Effector memory CD8-positive, alpha-beta T cell (primary cell): ENCODE measurements around the gene CCDC197.
A peak's percentile ranks its signal among the peaks of the same experiment; 100 is the strongest.

Source experiments
- ATAC-seq: fragments of 150-1000 bp; cut with Tn5 transposase; replicated peaks from 2 replicates; pipeline ENCODE4 v1.10.0; 2021; ENCODE audit warnings: mild to moderate bottlenecking, moderate library complexity
- DNase-seq, 3 experiments: peaks; one replicate each; pipeline ENCODE4 v3.0.0; 2021
- H3K27ac Mint-ChIP-seq, 2 donors: one replicate each; pipeline ENCODE4 v1.8.0; 2022; ENCODE audit warnings: mild to moderate bottlenecking in 2 of 2, mixed read lengths in 2 of 2, moderate library complexity in 2 of 2
- H3K27me3 Mint-ChIP-seq, 2 donors: one replicate each; pipeline ENCODE4 v1.8.0; 2022; ENCODE audit warnings: mixed read lengths in 2 of 2
- H3K36me3 Mint-ChIP-seq: one replicate; pipeline ENCODE4 v1.8.0; 2022; ENCODE audit warnings: mild to moderate bottlenecking, moderate library complexity, mixed read lengths; ENCODE audit not compliant: insufficient read depth
- H3K4me1 Mint-ChIP-seq, 2 donors: one replicate each; pipeline ENCODE4 v1.8.0; 2022; ENCODE audit warnings: low read depth in 2 of 2, mixed read lengths in 2 of 2
- H3K4me3 Mint-ChIP-seq, 2 donors: one replicate each; pipeline ENCODE4 v1.8.0; 2022; ENCODE audit warnings: mild to moderate bottlenecking in 2 of 2, mixed read lengths in 2 of 2, moderate library complexity in 2 of 2
- H3K9me3 Mint-ChIP-seq, 2 donors: one replicate each; pipeline ENCODE4 v1.8.0; 2022; ENCODE audit warnings: mixed read lengths in 2 of 2

CCDC197 gene

DNA sequence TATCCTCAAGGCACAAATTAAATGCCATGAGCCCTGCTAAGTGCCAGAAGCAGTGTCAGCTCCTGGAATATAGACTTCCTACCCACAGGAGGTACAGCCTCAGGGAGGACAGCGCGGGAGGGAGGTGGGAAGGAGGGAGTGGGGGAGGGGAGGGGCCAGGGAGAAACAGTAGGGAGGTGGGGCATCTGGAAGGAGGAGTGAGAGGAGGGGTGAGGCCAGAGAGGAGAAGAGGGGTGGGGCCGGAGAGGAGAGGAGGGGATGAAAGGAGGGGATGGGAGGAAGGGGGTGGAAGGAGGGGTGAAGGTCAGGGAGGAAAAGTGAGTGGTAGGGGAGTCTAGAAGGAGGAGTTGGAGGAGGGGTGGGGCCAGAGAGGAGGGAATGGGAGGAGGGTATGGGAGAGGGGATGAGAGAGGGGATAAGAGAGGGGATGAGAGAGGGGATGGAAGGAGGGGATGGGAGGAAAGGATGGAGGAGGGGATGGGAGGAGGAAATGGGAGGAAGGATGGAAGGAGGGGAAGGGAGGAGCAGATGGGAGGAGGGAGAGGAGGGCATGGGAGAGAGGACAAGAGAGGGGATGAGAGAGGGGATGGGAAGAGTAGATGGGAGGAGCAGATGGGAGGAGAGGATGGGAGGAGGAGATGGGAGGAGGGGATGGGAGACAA, 9.2 kb upstream of the CCDC197 start:
- H3K4me1 Mint-ChIP-seq: peaks cover 0 to 4% of the 10 kb centered on the region in 2 donors
- no peak for ATAC-seq
- H3K4me3 Mint-ChIP-seq: no peak overlapping the region

GRCh38 chr14:93989939-93990338, 7.2 kb upstream of the CCDC197 start:
- ATAC-seq (no peak), DNase-seq (no peak)
- Mint-ChIP-seq H3K27ac (no peak overlapping the region), H3K36me3 (peaks cover 3% of the 10 kb centered on the region), H3K27me3 (peaks cover 0 to 2% of the 10 kb centered on the region in 2 donors), H3K4me1 (no peaks in the 10 kb centered on the region), H3K4me3 (no peak overlapping the region), H3K9me3 (no peaks in the 10 kb centered on the region)

More for the DNA sequence above, 9.2 kb upstream of the CCDC197 start:
- no peak overlapping the region for H3K27ac Mint-ChIP-seq
- peaks cover 7% of the 10 kb centered on the region for H3K36me3 Mint-ChIP-seq
- peaks cover 0 to 8% of the 10 kb centered on the region in 2 donors for H3K27me3 Mint-ChIP-seq
- H3K9me3 Mint-ChIP-seq: no peaks in the 10 kb centered on the region
- no peak for DNase-seq

- peaks cover 3% of the 10 kb centered on the region for H3K36me3 Mint-ChIP-seq
- ATAC-seq (no peak), DNase-seq (no peak)
- no peaks in the 10 kb centered on the region for H3K4me1 Mint-ChIP-seq
- no peak overlapping the region for H3K4me3 Mint-ChIP-seq
- peaks cover 0 to 7% of the 10 kb centered on the region in 2 donors for H3K27me3 Mint-ChIP-seq
- no peak overlapping the region for H3K27ac Mint-ChIP-seq
- no peaks in the 10 kb centered on the region for H3K9me3 Mint-ChIP-seq
Observed at GRCh38 chr14:93991212-93991611, 5.9 kb upstream of the CCDC197 start.

- H3K4me3 Mint-ChIP-seq: no peak overlapping the region
- H3K27ac Mint-ChIP-seq: no peak overlapping the region
Observed at GRCh38 chr14:93991649-93992048, 5.5 kb upstream of the CCDC197 start.

DNA sequence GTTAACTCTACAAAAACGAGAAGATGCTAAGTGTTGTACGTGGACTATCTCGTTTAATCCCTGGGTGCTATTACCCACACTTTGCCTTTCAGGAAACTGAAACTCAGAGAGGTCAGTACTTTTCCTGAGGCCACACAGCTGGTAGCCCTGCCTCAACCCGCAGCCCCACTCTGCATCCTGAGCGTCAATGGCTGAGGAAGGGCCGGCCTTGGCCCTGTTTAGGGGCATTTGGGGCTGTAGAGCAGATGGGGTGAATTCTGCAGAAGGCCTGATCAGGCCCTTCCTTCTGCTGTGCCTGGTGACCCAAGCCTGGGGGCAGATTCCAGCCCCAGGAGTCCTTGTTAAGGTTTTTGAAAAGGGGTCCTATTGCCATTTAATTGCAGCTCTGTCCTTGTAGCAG, 3.7 kb upstream of the CCDC197 start:
- Mint-ChIP-seq H3K9me3 (no peaks in the 10 kb centered on the region), H3K27ac (peak overlapping the region in 1 of 2 donors; percentile 38), H3K27me3 (peaks cover 0 to 10% of the 10 kb centered on the region in 2 donors), H3K4me3 (no peak overlapping the region), H3K36me3 (peaks cover 3% of the 10 kb centered on the region), H3K4me1 (no peaks in the 10 kb centered on the region)
- DNase-seq: no peak
- no peak for ATAC-seq

More at GRCh38 chr14:93991649-93992048, 5.5 kb upstream of the CCDC197 start:
- Mint-ChIP-seq H3K4me1 (no peaks in the 10 kb centered on the region), H3K36me3 (peaks cover 3% of the 10 kb centered on the region), H3K27me3 (peaks cover 0 to 10% of the 10 kb centered on the region in 2 donors), H3K9me3 (no peaks in the 10 kb centered on the region)
- ATAC-seq (no peak), DNase-seq (no peak)

DNA sequence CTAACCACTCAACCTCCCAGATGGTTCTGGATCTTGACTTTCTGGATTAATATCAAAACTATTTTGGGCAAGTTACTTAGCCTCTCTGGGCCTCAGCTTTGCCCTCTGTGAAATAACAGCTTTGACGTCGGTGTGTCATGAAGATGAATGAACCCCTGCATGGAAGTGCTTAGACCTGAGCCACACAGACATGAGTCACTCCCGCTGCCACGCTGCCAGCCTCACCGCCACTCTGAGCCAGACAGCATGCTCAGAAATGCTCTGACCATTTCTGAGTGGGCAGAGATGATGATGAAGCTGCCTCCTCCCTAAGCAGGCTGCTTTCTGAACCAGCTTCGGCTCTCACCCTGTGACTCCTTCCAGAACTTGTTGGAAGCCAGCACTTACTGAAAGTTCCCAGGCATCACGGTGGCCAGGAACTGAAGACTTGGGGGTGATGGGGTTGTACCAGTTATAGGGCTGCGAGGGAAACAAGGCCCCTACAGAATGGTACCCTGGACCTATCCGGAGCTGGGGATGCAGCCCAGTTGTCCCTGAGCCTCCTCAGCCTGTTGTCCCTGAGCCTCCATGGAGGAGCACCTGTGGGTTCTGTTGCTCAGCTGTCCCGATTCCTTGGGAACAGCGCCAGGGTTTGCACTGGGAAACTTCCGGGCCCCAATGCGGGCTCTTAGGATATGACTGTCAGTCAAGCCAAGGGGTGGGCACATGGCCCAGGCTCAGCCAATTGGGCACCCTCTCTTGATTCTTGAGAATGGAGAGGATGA, 2.0 kb upstream of the CCDC197 start:
- no peak for ATAC-seq
- H3K27ac Mint-ChIP-seq: peak overlapping the region in 1 of 2 donors; percentile 32
- peaks cover 0 to 10% of the 10 kb centered on the region in 2 donors for H3K27me3 Mint-ChIP-seq

GRCh38 chr14:93996130-93996695, 888 bp upstream of the CCDC197 start:
- H3K9me3 Mint-ChIP-seq: no peaks in the 10 kb centered on the region
- H3K27ac Mint-ChIP-seq: peak overlapping the region in 1 of 2 donors; percentile 32
- no peaks in the 10 kb centered on the region for H3K4me1 Mint-ChIP-seq
- DNase-seq (no peak), ATAC-seq (no peak)
- no peak overlapping the region for H3K4me3 Mint-ChIP-seq
- H3K36me3 Mint-ChIP-seq: peaks cover 3% of the 10 kb centered on the region
- H3K27me3 Mint-ChIP-seq: peaks cover 0 to 11% of the 10 kb centered on the region in 2 donors

More for the DNA sequence above, 2.0 kb upstream of the CCDC197 start:
- no peak for DNase-seq
- no peaks in the 10 kb centered on the region for H3K4me1 Mint-ChIP-seq
- H3K36me3 Mint-ChIP-seq: peaks cover 3% of the 10 kb centered on the region
- no peaks in the 10 kb centered on the region for H3K9me3 Mint-ChIP-seq
- no peak overlapping the region for H3K4me3 Mint-ChIP-seq

- H3K27me3 Mint-ChIP-seq: peaks cover 0 to 26% of the 10 kb centered on the region in 2 donors
- H3K4me3 Mint-ChIP-seq: no peak overlapping the region
- H3K36me3 Mint-ChIP-seq: no peaks in the 10 kb centered on the region
- no peak for ATAC-seq
- peaks cover 6 to 10% of the 10 kb centered on the region in 2 donors for H3K4me1 Mint-ChIP-seq
- DNase-seq: no peak
- no peak overlapping the region for H3K27ac Mint-ChIP-seq
- no peaks in the 10 kb centered on the region for H3K9me3 Mint-ChIP-seq
Observed at GRCh38 chr14:93997916-93998870, 1.1 kb downstream of the CCDC197 start.

GRCh38 chr14:93998871-93999403, 1.8 kb downstream of the CCDC197 start:
- H3K4me3 Mint-ChIP-seq: no peak overlapping the region
- no peaks in the 10 kb centered on the region for H3K36me3 Mint-ChIP-seq
- peaks cover 6 to 10% of the 10 kb centered on the region in 2 donors for H3K4me1 Mint-ChIP-seq
- H3K27me3 Mint-ChIP-seq: peaks cover 0 to 33% of the 10 kb centered on the region in 2 donors
- no peak overlapping the region for H3K27ac Mint-ChIP-seq
- DNase-seq (no peak), ATAC-seq (no peak)
- no peaks in the 10 kb centered on the region for H3K9me3 Mint-ChIP-seq

DNA sequence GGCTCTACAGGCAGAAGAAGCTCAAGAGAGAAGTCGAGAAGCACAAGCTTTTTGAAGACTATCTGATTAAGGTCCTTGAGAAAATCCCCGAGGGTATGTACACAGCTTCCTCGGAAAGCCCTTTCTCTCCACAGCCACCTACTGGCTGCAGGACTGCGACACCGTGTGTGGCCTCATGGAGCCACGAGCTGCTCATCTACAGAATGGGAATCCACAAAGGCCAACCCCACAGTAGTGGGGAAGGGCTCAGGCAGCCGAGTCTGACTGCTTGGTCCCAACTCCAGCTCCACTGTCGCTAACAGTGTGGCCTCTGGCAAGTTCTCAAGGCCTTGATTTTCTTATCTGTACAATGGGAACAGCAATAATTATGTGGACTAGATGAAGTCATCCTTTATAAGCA, 2.5 kb downstream of the CCDC197 start:
- Mint-ChIP-seq H3K27me3 (peaks cover 0 to 40% of the 10 kb centered on the region in 2 donors), H3K36me3 (no peaks in the 10 kb centered on the region), H3K4me3 (no peak overlapping the region), H3K27ac (no peak overlapping the region), H3K9me3 (no peaks in the 10 kb centered on the region), H3K4me1 (peaks cover 6 to 10% of the 10 kb centered on the region in 2 donors)
- DNase-seq (no peak), ATAC-seq (no peak)

DNA sequence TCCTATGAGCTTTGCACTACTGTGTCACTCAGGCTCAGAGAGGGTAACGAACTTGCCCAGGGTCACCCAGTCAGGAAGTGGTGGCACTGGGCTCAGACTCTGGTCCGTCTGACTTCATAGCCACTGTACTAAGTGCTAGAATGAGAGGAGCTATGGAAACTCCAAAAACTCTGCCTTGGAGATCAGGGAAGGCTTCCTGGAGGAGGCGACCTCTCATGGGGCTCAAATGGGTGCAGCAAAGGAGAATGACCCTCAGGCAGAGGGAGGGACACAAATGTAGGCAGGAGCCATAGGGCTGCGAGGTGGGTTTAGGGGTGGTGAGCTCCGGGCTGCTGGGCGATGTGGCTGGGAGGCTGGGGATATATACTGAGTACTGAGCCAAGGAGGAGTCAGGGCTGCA, 3.2 kb downstream of the CCDC197 start:
- no peak overlapping the region for H3K27ac Mint-ChIP-seq
- no peaks in the 10 kb centered on the region for H3K36me3 Mint-ChIP-seq
- no peak overlapping the region for H3K4me3 Mint-ChIP-seq
- peaks cover 6 to 10% of the 10 kb centered on the region in 2 donors for H3K4me1 Mint-ChIP-seq
- DNase-seq: no peak
- H3K27me3 Mint-ChIP-seq: peaks cover 5 to 47% of the 10 kb centered on the region in 2 donors
- no peaks in the 10 kb centered on the region for H3K9me3 Mint-ChIP-seq
- no peak for ATAC-seq

GRCh38 chr14:94001016-94001415, 3.9 kb downstream of the CCDC197 start:
- Mint-ChIP-seq H3K9me3 (no peaks in the 10 kb centered on the region), H3K36me3 (no peaks in the 10 kb centered on the region), H3K27me3 (peaks cover 7 to 44% of the 10 kb centered on the region in 2 donors), H3K27ac (no peak overlapping the region), H3K4me3 (no peak overlapping the region), H3K4me1 (peaks cover 6 to 10% of the 10 kb centered on the region in 2 donors)
- ATAC-seq (no peak), DNase-seq (no peak)
